ENCODE measurements around the gene GATAD1. TPM values are rescaled to one million over a fixed set of nuclear protein-coding genes. Genes with fewer than 3 reads are reported as not detected.
A peak's percentile ranks its signal among the peaks of the same experiment; 100 is the strongest.
"Not testable (repeated sequence)": the region's sequence is repeated elsewhere in the genome, so short reads cannot be mapped to it uniquely, and the experiment has no call there.

The GATAD1 gene
- total RNA-seq, 1 donor from 2014 or later, result 44.6 TPM

GRCh38 chr7:92479146-92479545 lies 31.9 kb downstream of the GATAD1 start:
- not testable (repeated sequence) for DNase-seq (ENCODE audit: low read depth)

- not testable (repeated sequence) for DNase-seq (ENCODE audit: low read depth)
Observed at GRCh38 chr7:92483624-92484023, 36.3 kb downstream of the GATAD1 start.

DNA sequence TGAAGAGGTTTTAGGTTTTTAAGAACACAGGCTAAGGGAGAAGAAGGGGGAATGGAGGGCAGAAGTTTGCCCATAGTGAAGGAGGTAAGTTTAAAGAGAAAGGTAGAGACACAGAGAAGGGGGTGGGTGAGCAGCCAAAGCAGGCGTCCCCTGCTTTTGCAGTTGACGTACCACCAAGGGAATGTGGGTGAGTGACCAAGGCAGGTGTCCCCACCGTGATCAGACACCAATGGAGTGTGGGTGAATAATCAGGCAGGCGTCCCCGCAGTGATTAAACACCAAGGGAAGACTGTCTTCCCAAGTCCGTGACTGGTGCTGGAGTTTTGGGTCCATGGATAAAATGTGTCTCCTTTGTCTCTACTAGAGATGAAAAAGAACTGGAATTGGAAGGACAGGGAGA lies 36.9 kb downstream of the GATAD1 start:
- DNase-seq (ENCODE audit: low read depth), result not testable (repeated sequence)

DNA sequence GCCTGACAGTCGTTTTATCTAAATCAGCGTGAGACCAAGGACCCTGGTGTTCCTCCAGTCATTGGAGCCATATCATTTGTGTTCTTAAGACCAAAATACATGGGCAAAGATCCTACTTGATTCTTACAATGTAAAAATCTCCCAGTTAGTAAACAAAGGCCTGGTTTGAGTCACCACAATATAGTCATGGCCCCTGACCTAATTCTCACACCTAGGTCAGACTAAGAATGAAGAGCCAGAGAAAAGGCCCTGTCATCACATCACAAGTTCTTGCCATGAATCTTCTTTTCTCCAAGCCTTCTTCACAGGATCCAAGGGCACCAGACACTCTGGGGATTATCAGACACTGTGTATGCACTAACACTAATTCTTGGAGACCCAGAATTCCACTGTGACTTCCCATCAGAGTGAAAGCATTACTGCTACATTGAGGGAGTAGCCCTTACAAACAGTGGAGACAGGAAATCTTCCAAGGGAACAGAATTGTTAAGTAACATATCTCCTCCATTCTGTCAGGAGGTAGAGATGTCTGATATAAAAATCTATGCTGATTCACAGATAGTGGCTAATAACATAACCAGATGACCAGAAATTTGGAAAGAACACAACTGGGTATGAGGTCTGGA lies 38.1 kb downstream of the GATAD1 start:
- DNase-seq (ENCODE audit: low read depth), result no peak

DNA sequence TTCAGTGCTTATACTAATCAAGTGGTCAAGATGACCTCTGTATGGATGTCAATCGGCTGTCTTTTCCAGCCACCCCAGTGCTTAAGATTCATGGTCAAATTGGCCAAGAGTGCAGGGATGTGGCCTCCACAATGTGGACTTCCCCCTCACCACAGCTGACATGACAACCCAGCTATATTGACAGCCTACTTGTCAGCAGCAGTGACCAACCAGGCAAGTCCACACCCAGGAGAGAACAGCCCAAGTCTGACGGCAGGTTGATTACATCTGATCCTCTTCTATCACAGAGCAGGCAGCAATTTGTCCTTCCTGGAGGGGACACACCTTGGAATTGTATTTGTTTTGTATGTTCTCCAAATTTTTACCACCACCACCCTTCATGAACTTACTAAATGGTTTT lies 38.7 kb downstream of the GATAD1 start:
- peak; percentile 22 for DNase-seq (ENCODE audit: low read depth)

DNA sequence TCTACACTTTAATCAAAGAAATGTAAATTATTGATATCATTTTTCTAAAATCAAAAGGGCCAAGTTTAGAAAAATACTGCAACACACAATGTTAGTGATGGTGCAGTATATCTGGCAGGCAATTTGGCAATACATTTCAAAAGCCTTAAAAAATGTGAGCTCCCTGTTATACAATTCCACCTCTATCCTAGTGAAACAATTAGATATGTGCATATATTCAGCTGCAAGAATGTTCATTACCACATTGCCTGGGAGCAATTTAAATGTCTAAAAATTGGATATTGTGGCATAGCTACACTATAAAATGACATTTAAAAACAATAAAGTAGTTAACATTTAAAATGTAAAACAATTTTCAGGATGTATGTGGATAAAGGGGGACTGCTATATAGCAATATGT lies 40.5 kb downstream of the GATAD1 start:
- DNase-seq (ENCODE audit: low read depth), result no peak

DNA sequence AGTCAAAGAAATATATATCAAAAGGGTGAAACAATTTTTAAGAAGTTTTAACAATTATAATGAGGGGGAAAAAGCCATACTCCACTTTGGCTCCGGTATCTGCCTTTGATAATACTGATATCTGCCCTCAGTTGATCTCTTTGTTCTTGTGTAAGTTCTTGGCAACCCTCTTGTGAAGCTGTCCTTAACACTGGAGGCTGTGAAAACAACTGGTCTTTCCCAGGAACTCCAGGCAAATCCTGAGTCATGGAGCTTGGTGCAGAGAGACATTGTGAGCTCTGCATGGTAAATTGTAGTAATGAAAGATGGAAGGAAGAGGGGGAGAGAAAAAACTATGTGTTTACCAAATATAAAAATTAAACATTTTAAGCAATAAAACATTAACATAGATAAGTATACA lies 42.4 kb downstream of the GATAD1 start:
- DNase-seq (ENCODE audit: low read depth), result peak; percentile 47

- no peak for DNase-seq (ENCODE audit: low read depth)
Observed at GRCh38 chr7:92496876-92497275, 49.6 kb downstream of the GATAD1 start.

GRCh38 chr7:92498557-92498956 lies 51.3 kb downstream of the GATAD1 start:
- no peak for DNase-seq (ENCODE audit: low read depth)

DNA sequence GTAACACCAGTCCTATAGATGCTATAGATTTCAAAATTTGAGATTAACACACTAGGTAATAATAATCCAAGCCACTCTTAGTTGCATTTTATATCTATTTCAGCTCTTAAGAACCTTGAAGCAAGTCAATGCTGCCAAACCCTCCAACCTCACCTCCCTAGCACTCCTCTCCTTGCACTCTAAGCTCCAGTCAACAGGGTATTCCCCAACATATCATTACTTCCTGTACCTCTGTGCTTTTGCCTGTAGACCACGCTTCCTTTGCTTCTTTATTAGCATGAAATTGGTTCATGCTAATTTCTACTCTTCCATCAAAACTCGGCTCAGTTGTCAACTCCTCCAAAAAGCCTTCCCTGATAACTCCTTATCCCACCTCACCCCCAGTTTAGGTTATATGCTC lies 56.5 kb downstream of the GATAD1 start:
- no peak for DNase-seq (ENCODE audit: low read depth)

- peak; percentile 1 for DNase-seq (ENCODE audit: low read depth)
Observed at GRCh38 chr7:92504563-92504962, 57.3 kb downstream of the GATAD1 start.

DNA sequence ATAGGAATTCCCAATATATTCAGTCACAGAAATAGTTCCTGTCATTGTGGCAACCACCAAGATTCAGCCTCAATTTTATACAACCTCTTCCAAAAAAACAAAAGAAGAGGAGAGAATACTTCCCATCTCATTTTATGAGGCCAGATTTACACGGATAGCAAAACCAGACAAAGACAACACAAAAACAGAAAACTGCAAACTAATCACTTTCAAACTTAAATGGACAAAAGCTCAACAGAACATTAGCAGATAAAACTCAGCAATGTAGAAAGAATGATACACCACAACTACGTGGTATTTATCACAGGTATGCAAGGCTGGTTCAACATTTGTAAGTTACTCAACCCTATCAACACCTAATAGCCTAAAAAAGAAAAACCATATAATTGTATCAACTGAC lies 59.1 kb downstream of the GATAD1 start:
- no peak for DNase-seq (ENCODE audit: low read depth)

DNA sequence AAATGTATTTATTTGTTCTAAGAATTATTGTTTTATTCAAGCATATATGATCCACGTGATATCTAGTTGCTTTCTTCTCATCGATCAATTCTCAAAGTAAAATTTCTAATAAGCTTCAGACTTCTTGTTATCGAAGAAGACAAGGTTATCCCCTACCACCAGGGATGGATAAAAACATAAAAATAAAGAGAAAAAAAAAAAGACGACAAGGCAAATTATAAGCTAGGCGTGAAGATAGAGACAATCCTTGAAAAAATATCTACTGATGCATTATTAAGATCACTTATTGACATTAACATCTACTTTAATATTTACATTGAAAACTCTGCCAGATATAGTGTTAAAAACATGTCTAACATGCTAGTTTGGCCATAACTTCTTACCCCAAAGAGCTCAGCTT lies 61.7 kb downstream of the GATAD1 start:
- DNase-seq (ENCODE audit: low read depth), result no peak

Other genes starting within 250 kb of the GATAD1 start
- 59.2 and 60.4 TPM in 2 replicates for gene KRIT1, start 201.6 kb upstream of the GATAD1 start, total RNA-seq
- 34.6 and 37.6 TPM in 2 replicates for gene ANKIB1, start 201.5 kb upstream of the GATAD1 start, total RNA-seq
- gene ERVW-1, start 30.5 kb downstream of the GATAD1 start, total RNA-seq, result not detected in 2 replicates
- gene PEX1, start 81.0 kb downstream of the GATAD1 start, total RNA-seq, result 20.0 and 23.0 TPM in 2 replicates
- 18.6 and 20.9 TPM in 2 replicates for gene RBM48, start 81.3 kb downstream of the GATAD1 start, total RNA-seq
- gene FAM133B, start 142.9 kb downstream of the GATAD1 start, total RNA-seq, result 23.9 and 26.9 TPM in 2 replicates

Data from myocyte (in vitro differentiated cells).